IMR-90 (cell line): ENCODE data around the gene AKR1C2.
"Not testable (repeated sequence)": the region's sequence is repeated elsewhere in the genome, so short reads cannot be mapped to it uniquely, and the experiment has no call there.

Source experiments
- MAFK ChIP-seq: IDR thresholded peaks from 2 replicates; pipeline ENCODE4 v1.6.1; 2012; ENCODE audit warnings: low read depth, low read length, improper control_type of control experiment
- POLR2A ChIP-seq: IDR thresholded peaks from 2 replicates; pipeline ENCODE4 v1.6.1; 2012; ENCODE audit warnings: mild to moderate bottlenecking, low read depth, low read length
- TF ChIP-seq, protein P1 (sequence below): conservative IDR thresholded peaks from 2 replicates; pipeline ENCODE4 v1.5.1; 2012; ENCODE audit warnings: mild to moderate bottlenecking, low read depth, low read length, improper control_type of control experiment

DNA sequence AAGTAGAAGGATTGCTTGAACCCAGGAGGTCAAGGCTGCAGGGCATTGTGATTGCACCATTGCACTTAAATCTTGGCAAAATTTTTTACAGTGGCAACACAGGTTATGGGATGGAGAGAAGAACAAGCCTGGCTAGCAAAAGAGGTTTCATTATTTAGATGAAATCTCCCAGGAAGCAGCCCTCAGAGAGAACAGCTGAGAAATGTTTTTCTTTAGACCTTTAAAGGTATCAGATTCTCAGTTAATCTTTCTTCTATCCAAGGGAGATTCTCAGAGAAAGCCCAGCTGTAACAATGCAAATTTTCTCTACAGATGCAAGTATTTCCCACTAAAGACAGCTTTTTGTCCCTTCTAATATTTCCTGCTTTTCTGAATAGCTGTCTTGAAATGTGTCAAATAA lies 60.2 kb downstream of the AKR1C2 start:
- TF ChIP-seq MAFK, POLR2A: not testable (repeated sequence)
- TF ChIP-seq, protein P1, sequence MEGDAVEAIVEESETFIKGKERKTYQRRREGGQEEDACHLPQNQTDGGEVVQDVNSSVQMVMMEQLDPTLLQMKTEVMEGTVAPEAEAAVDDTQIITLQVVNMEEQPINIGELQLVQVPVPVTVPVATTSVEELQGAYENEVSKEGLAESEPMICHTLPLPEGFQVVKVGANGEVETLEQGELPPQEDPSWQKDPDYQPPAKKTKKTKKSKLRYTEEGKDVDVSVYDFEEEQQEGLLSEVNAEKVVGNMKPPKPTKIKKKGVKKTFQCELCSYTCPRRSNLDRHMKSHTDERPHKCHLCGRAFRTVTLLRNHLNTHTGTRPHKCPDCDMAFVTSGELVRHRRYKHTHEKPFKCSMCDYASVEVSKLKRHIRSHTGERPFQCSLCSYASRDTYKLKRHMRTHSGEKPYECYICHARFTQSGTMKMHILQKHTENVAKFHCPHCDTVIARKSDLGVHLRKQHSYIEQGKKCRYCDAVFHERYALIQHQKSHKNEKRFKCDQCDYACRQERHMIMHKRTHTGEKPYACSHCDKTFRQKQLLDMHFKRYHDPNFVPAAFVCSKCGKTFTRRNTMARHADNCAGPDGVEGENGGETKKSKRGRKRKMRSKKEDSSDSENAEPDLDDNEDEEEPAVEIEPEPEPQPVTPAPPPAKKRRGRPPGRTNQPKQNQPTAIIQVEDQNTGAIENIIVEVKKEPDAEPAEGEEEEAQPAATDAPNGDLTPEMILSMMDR, result not testable (repeated sequence)
